Measurements from ENCODE around the gene JHY. TPM values are rescaled to one million over a fixed set of nuclear protein-coding genes. Genes with fewer than 3 reads are reported as not detected.
A peak's percentile ranks its signal among the peaks of the same experiment; 100 is the strongest.

Gene JHY
- total RNA-seq, 2 donors from 2014 or later = 2.1 to 4.8 TPM

GRCh38 chr11:122981388-122982264 lies 99.1 kb downstream of the JHY start, which contains the start of gene BSX:
Gene BSX, minus strand, starts transcription at chr11:122981834. Its CDS starts 163 bp downstream, at chr11:122981671.
- no peaks in the 10 kb centered on the region for H3K36me3 ChIP-seq (ENCODE audit: control insufficient read depth, insufficient read depth, low read length)
- no peak within 1 kb of the TSS for H3K4me3 ChIP-seq (ENCODE audit: low read length)
- no peaks in the 10 kb centered on the region for H3K9me3 ChIP-seq (ENCODE audit: control insufficient read depth, low read length)
- peak; percentile 98 for DNase-seq
- H3K27ac ChIP-seq (ENCODE audit: low read depth, low read length) = no peak within 1 kb of the TSS
- peaks cover 98% of the 10 kb centered on the region for H3K27me3 Mint-ChIP-seq (ENCODE audit: insufficient read depth)
- peaks cover 24% of the 10 kb centered on the region for H3K4me1 Mint-ChIP-seq
- H3K4me3 Mint-ChIP-seq = no peak within 1 kb of the TSS
- peaks cover 100% of the 10 kb centered on the region for H3K27me3 ChIP-seq (ENCODE audit: control insufficient read depth, insufficient read depth, low read length, poor library complexity, severe bottlenecking)
- no peaks in the 10 kb centered on the region for H3K36me3 Mint-ChIP-seq (ENCODE audit: low read depth)
- TF ChIP-seq CTCF (conservative IDR thresholded peaks at IDR 0.05) = no peak
- H3K27ac Mint-ChIP-seq = no peak within 1 kb of the TSS
- no peaks in the 10 kb centered on the region for H3K4me1 ChIP-seq (ENCODE audit: control insufficient read depth, insufficient read depth, low read length)
- 0 to 10% methylated on average over 11 to 35 of the region's 35 CpGs for WGBS, 2 experiments (ENCODE audit: insufficient coverage in 1 of 2, insufficient read length in 1 of 2)
- no peak within 1 kb of the TSS for H3K9ac ChIP-seq (ENCODE audit: extremely low read depth, low read length, poor library complexity, severe bottlenecking)
- peaks cover 2% of the 10 kb centered on the region for H3K9me3 Mint-ChIP-seq

- WGBS, 2 experiments (ENCODE audit: insufficient coverage in 1 of 2, insufficient read length in 1 of 2) = 22 to 23% methylated on average over 13 to 26 of the region's 26 CpGs
- peaks cover 100% of the 10 kb centered on the region for H3K27me3 ChIP-seq (ENCODE audit: control insufficient read depth, insufficient read depth, low read length, poor library complexity, severe bottlenecking)
- no peak for TF ChIP-seq CTCF (conservative IDR thresholded peaks at IDR 0.05)
- H3K9me3 Mint-ChIP-seq = no peaks in the 10 kb centered on the region
- H3K9me3 ChIP-seq (ENCODE audit: control insufficient read depth, low read length) = no peaks in the 10 kb centered on the region
- H3K27ac ChIP-seq (ENCODE audit: low read depth, low read length) = no peak overlapping the region
- H3K27me3 Mint-ChIP-seq (ENCODE audit: insufficient read depth) = peaks cover 93% of the 10 kb centered on the region
- no peak overlapping the region for H3K27ac Mint-ChIP-seq
- peaks cover 18% of the 10 kb centered on the region for H3K4me1 Mint-ChIP-seq
- no peaks in the 10 kb centered on the region for H3K36me3 Mint-ChIP-seq (ENCODE audit: low read depth)
- peak overlapping the region; percentile 73 for H3K4me3 Mint-ChIP-seq
- peak overlapping the region; percentile 81 for H3K4me3 ChIP-seq (ENCODE audit: low read length)
- H3K4me1 ChIP-seq (ENCODE audit: control insufficient read depth, insufficient read depth, low read length) = no peaks in the 10 kb centered on the region
- H3K36me3 ChIP-seq (ENCODE audit: control insufficient read depth, insufficient read depth, low read length) = no peaks in the 10 kb centered on the region
- no peak overlapping the region for H3K9ac ChIP-seq (ENCODE audit: extremely low read depth, low read length, poor library complexity, severe bottlenecking)
- peak; percentile 60 for DNase-seq
These were observed 101.1 kb downstream of the JHY start for GRCh38 chr11:122983438-122984185.

GRCh38 chr11:122984186-122985011 lies 101.8 kb downstream of the JHY start:
- WGBS, 2 experiments (ENCODE audit: insufficient coverage in 1 of 2, insufficient read length in 1 of 2) = 0 to 1% methylated on average over 26 to 59 of the region's 59 CpGs
- Histone ChIP-seq H3K4me1 (ENCODE audit: control insufficient read depth, insufficient read depth, low read length) (no peaks in the 10 kb centered on the region), H3K36me3 (ENCODE audit: control insufficient read depth, insufficient read depth, low read length) (no peaks in the 10 kb centered on the region), H3K4me3 (ENCODE audit: low read length) (peak overlapping the region; percentile 81), H3K9me3 (ENCODE audit: control insufficient read depth, low read length) (no peaks in the 10 kb centered on the region), H3K27me3 (ENCODE audit: control insufficient read depth, insufficient read depth, low read length, poor library complexity, severe bottlenecking) (peaks cover 100% of the 10 kb centered on the region), H3K27ac (ENCODE audit: low read depth, low read length) (no peak overlapping the region), H3K9ac (ENCODE audit: extremely low read depth, low read length, poor library complexity, severe bottlenecking) (peak overlapping the region; percentile 22)
- Mint-ChIP-seq H3K27ac (no peak overlapping the region), H3K36me3 (ENCODE audit: low read depth) (no peaks in the 10 kb centered on the region), H3K9me3 (no peaks in the 10 kb centered on the region), H3K27me3 (ENCODE audit: insufficient read depth) (peaks cover 93% of the 10 kb centered on the region), H3K4me1 (peaks cover 12% of the 10 kb centered on the region), H3K4me3 (peak overlapping the region; percentile 73)
- no peak for TF ChIP-seq CTCF (conservative IDR thresholded peaks at IDR 0.05)
- DNase-seq = peak; percentile 87

Measured in endodermal cell (in vitro differentiated cells).